Measurements from ENCODE around the gene TVP23C. TPM values are rescaled to one million over a fixed set of nuclear protein-coding genes. Genes with fewer than 3 reads are reported as not detected.

TVP23C gene
- total and polyA plus RNA-seq, 8 donors: 5.3 to 16.8 (median 7.5) TPM

DNA sequence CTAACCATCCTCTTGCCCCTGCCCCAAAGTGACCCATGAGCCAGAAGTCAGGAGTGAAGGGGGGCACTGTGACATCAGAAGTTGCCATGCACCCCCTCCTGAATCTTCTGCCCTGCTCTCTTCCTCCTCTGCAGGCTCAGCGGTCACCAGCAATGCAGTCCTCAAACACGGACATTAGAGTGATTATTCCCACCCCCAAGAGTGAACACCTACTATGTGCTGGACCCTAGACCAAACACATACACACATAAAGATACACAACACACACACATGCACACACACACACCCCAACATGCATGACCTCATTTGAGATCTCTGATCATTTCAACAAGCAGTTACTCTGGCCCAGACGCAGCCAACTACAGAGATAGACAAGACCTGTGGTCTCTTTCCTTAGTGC is 95.7 kb downstream of the TVP23C start, which contains the start of gene CDRT4:
TSS of gene CDRT4 (minus strand) at position 30 of the 400 bp plus-strand sequence. CDS start 27,383 bp downstream, outside the sequence.
- no peak within 1 kb of the TSS for H3K27ac ChIP-seq
- no peaks in the 10 kb centered on the region for H3K4me1 ChIP-seq
- intact Hi-C loops (cut with DNase I): no loop called here
- no peaks in the 10 kb centered on the region for H3K27me3 ChIP-seq
- TF ChIP-seq, protein P1, sequence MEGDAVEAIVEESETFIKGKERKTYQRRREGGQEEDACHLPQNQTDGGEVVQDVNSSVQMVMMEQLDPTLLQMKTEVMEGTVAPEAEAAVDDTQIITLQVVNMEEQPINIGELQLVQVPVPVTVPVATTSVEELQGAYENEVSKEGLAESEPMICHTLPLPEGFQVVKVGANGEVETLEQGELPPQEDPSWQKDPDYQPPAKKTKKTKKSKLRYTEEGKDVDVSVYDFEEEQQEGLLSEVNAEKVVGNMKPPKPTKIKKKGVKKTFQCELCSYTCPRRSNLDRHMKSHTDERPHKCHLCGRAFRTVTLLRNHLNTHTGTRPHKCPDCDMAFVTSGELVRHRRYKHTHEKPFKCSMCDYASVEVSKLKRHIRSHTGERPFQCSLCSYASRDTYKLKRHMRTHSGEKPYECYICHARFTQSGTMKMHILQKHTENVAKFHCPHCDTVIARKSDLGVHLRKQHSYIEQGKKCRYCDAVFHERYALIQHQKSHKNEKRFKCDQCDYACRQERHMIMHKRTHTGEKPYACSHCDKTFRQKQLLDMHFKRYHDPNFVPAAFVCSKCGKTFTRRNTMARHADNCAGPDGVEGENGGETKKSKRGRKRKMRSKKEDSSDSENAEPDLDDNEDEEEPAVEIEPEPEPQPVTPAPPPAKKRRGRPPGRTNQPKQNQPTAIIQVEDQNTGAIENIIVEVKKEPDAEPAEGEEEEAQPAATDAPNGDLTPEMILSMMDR (IDR thresholded peaks at IDR 0.05): no peak
- no peak within 1 kb of the TSS for H3K4me3 ChIP-seq
- FAIRE-seq: no peak
- no peak for ATAC-seq
- H3K36me3 ChIP-seq: no peaks in the 10 kb centered on the region
- WGBS, 2 donors: 90 to 91% methylated on average over 3 of the region's 3 CpGs
- no peak for DNase-seq
- H3K9me3 ChIP-seq: no peaks in the 10 kb centered on the region

DNA sequence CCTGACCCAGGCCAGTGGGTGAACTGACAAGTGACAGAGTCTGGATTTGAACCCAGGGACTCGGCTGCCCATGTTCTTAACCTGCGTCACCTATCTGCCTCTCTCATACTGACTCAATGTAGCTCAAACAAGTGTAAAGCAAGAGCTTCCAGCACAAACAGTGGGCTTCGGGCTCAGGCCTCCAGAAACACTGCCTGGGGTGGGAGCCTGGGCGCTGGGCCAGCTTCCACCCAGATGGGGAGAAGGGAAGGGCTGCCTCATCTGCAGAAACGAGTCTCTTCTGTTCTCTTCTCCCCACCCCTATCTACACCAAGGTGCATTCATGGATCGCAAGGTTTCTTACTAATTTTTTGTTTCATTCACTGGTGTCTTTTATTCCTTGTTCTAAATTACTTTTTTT is 97.2 kb downstream of the TVP23C start:
- H3K9me3 ChIP-seq: no peaks in the 10 kb centered on the region
- 81 to 92% methylated on average over 6 of the region's 6 CpGs for WGBS, 2 donors
- no peaks in the 10 kb centered on the region for H3K36me3 ChIP-seq
- H3K27me3 ChIP-seq: no peaks in the 10 kb centered on the region
- H3K27ac ChIP-seq: no peak overlapping the region
- ATAC-seq (no peak), FAIRE-seq (no peak), DNase-seq (no peak)
- intact Hi-C loops (cut with DNase I): no loop called here
- no peak overlapping the region for H3K4me3 ChIP-seq
- TF ChIP-seq, protein P1 (IDR thresholded peaks at IDR 0.05): no peak
- no peaks in the 10 kb centered on the region for H3K4me1 ChIP-seq

DNA sequence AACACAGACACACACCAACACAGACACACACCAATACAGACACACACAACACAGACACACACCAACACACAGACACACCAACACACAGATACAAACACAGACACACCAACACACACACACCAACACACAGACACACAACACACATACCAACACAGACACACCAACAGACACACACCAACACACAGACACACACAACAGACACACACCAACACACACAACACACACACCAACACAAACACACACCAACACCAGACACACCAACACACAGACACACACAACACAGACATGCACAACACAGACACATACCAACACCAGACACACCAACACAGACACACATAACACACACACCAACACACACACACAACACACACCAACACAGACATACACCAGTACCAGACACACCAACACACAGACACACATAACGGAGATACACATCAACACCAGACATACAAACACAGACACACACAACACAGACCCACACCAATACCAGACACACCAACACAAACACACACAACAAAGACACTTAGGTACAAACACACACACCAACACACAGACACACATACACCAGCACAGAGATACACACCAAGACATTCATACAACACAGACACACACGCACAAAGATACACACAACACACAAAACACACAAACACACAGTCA is 98.1 kb downstream of the TVP23C start:
- ATAC-seq (no peak), FAIRE-seq (no peak), DNase-seq (no peak)
- H3K4me3 ChIP-seq: no peak overlapping the region
- no peaks in the 10 kb centered on the region for H3K27me3 ChIP-seq
- H3K9me3 ChIP-seq: no peaks in the 10 kb centered on the region
- intact Hi-C loops (cut with DNase I): no loop called here
- H3K27ac ChIP-seq: no peak overlapping the region
- TF ChIP-seq, protein P1 (IDR thresholded peaks at IDR 0.05): no peak
- WGBS, 2 donors: 96 to 98% methylated on average over 2 of the region's 2 CpGs
- H3K36me3 ChIP-seq: no peaks in the 10 kb centered on the region
- no peaks in the 10 kb centered on the region for H3K4me1 ChIP-seq

DNA sequence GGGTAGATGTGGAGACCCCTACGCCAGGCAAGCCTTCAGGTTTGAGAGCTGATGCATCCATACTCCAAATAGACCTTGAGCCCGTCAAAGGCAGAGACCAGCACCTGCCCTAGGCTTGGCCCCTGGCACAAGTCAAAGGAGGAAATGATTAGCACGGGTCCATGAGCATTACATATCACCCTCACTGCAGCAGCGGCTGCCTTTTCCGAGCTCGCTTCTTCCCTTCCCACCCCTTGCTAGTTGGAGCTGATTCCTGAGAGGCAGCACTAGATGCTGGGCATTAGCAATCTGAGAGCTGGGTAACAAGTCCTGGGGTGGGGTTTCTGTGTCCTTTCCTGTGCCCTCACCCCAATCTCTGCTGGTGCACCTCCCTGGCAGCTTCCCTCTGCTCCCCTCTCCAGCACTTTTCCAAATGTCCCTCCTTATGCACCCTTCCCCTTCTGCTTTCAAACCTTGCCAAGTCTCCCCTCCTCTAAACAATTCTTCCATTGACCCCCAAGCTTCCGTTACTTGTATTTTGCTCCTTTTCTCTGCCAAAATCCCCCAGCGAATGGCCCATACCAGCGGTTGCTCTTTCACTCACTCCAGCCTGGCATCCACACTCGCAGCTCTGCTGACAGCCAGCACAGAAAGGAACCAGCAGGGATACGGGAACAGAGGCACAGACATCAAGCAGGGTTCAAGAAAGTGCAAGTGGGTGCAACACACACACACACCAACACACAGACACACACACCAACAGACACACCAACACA is 98.9 kb downstream of the TVP23C start:
- no peak for DNase-seq
- 71 to 77% methylated on average over 11 of the region's 11 CpGs for WGBS, 2 donors
- intact Hi-C loops (cut with DNase I): no loop called here
- Histone ChIP-seq H3K4me3 (no peak overlapping the region), H3K4me1 (no peaks in the 10 kb centered on the region), H3K27ac (no peak overlapping the region), H3K27me3 (no peaks in the 10 kb centered on the region), H3K9me3 (no peaks in the 10 kb centered on the region), H3K36me3 (no peaks in the 10 kb centered on the region)
- TF ChIP-seq, protein P1 (IDR thresholded peaks at IDR 0.05): no peak
- peak in 3 of 4 donors; percentile 33 to 46 (median 40) for ATAC-seq
- no peak for FAIRE-seq

All from pancreas (tissue), 10 donors.